HUES48 (cell line): Measurements from ENCODE around the gene PHYH.
"Not testable (repeated sequence)": the region's sequence is repeated elsewhere in the genome, so short reads cannot be mapped to it uniquely, and the experiment has no call there.

Experiments used
- H3K27ac ChIP-seq: one replicate; pipeline ENCODE4 v1.7.0; 2013; ENCODE audit warnings: low read depth, low read length, inconsistent platforms
- H3K27me3 ChIP-seq: 2 replicates; pipeline ENCODE4 v1.6.1; 2013; ENCODE audit warnings: mild to moderate bottlenecking, low read length; ENCODE audit not compliant: control insufficient read depth, insufficient read depth
- H3K36me3 ChIP-seq: 2 replicates; pipeline ENCODE4 v1.6.1; 2013; ENCODE audit warnings: low read length; ENCODE audit not compliant: control insufficient read depth, insufficient read depth
- H3K4me1 ChIP-seq: 2 replicates; pipeline ENCODE4 v1.6.1; 2013; ENCODE audit warnings: mild to moderate bottlenecking, low read length; ENCODE audit not compliant: control insufficient read depth, insufficient read depth
- H3K4me3 ChIP-seq: 2 replicates; pipeline ENCODE4 v1.5.1; 2013; ENCODE audit warnings: mild to moderate bottlenecking, low read depth, low read length
- H3K9ac ChIP-seq: 2 replicates; pipeline ENCODE4 v1.6.1; 2013; ENCODE audit warnings: mild to moderate bottlenecking, low read depth, low read length, moderate library complexity
- H3K9me3 ChIP-seq: 2 replicates; pipeline ENCODE4 v1.6.1; 2013; ENCODE audit warnings: low read length; ENCODE audit not compliant: control insufficient read depth, insufficient read depth

PHYH gene

GRCh38 chr10:13298748-13299436, 972 bp downstream of the PHYH start:
- no peaks in the 10 kb centered on the region for H3K36me3 ChIP-seq
- H3K9me3 ChIP-seq: no peaks in the 10 kb centered on the region
- peak overlapping the region; percentile 70 for H3K4me3 ChIP-seq
- peaks cover 5% of the 10 kb centered on the region; the same call in 1 of the 2 replicates for H3K27me3 ChIP-seq
- no peak overlapping the region for H3K27ac ChIP-seq
- peak overlapping the region; percentile 62; the same call in 1 of the 2 replicates for H3K9ac ChIP-seq
- H3K4me1 ChIP-seq: 0 out of 2 replicates have a peak, but pooled peaks cover 6% of the 10 kb centered on the region

GRCh38 chr10:13296476-13296875, 3.4 kb downstream of the PHYH start:
- Histone ChIP-seq H3K9ac (no peak overlapping the region), H3K27ac (no peak overlapping the region), H3K4me1 (0 out of 2 replicates have a peak, but pooled peaks cover 6% of the 10 kb centered on the region), H3K36me3 (no peaks in the 10 kb centered on the region), H3K9me3 (no peaks in the 10 kb centered on the region), H3K4me3 (no peak overlapping the region), H3K27me3 (peaks cover 5% of the 10 kb centered on the region; the same call in 1 of the 2 replicates)

GRCh38 chr10:13294784-13295183, 5.1 kb downstream of the PHYH start:
- no peaks in the 10 kb centered on the region for H3K36me3 ChIP-seq
- peaks cover 5% of the 10 kb centered on the region; the same call in 1 of the 2 replicates for H3K27me3 ChIP-seq
- H3K4me3 ChIP-seq: no peak overlapping the region
- no peaks in the 10 kb centered on the region for H3K9me3 ChIP-seq
- no peak overlapping the region for H3K9ac ChIP-seq
- H3K27ac ChIP-seq: no peak overlapping the region
- 0 out of 2 replicates have a peak, but pooled peaks cover 6% of the 10 kb centered on the region for H3K4me1 ChIP-seq

- H3K27me3 ChIP-seq: no peaks in the 10 kb centered on the region
- no peaks in the 10 kb centered on the region for H3K4me1 ChIP-seq
- no peak overlapping the region for H3K27ac ChIP-seq
Measured at GRCh38 chr10:13291821-13292773, 7.8 kb downstream of the PHYH start.

GRCh38 chr10:13291061-13291460, 8.8 kb downstream of the PHYH start:
- Histone ChIP-seq H3K9ac (no peak overlapping the region), H3K4me1 (no peaks in the 10 kb centered on the region), H3K27ac (no peak overlapping the region), H3K4me3 (no peak overlapping the region), H3K36me3 (no peaks in the 10 kb centered on the region), H3K27me3 (no peaks in the 10 kb centered on the region), H3K9me3 (no peaks in the 10 kb centered on the region)

More at GRCh38 chr10:13291821-13292773, 7.8 kb downstream of the PHYH start:
- Histone ChIP-seq H3K9me3 (no peaks in the 10 kb centered on the region), H3K9ac (no peak overlapping the region), H3K36me3 (no peaks in the 10 kb centered on the region), H3K4me3 (no peak overlapping the region)

- H3K36me3 ChIP-seq: no peaks in the 10 kb centered on the region; the same call in 1 of the 2 replicates
- no peaks in the 10 kb centered on the region for H3K27me3 ChIP-seq
- no peak overlapping the region for H3K27ac ChIP-seq
- no peak overlapping the region for H3K9ac ChIP-seq
- no peaks in the 10 kb centered on the region for H3K9me3 ChIP-seq
- no peak overlapping the region for H3K4me3 ChIP-seq
- H3K4me1 ChIP-seq: no peaks in the 10 kb centered on the region
Measured at GRCh38 chr10:13284050-13284449, 15.8 kb downstream of the PHYH start.

- not testable (repeated sequence) for H3K36me3 ChIP-seq, H3K27me3 ChIP-seq, H3K9me3 ChIP-seq, H3K9ac ChIP-seq, H3K4me3 ChIP-seq, H3K27ac ChIP-seq, H3K4me1 ChIP-seq
Measured at GRCh38 chr10:13282348-13282747, 17.5 kb downstream of the PHYH start.

- no peaks in the 10 kb centered on the region for H3K9me3 ChIP-seq
- no peak overlapping the region for H3K4me3 ChIP-seq
- H3K27ac ChIP-seq: no peak overlapping the region
- H3K27me3 ChIP-seq: no peaks in the 10 kb centered on the region
- peaks cover 5% of the 10 kb centered on the region for H3K4me1 ChIP-seq
- H3K9ac ChIP-seq: no peak overlapping the region
- H3K36me3 ChIP-seq: no peaks in the 10 kb centered on the region; the same call in 1 of the 2 replicates
Measured at GRCh38 chr10:13276749-13277365, 23.0 kb downstream of the PHYH start.

- not testable (repeated sequence) for H3K36me3 ChIP-seq, H3K9me3 ChIP-seq, H3K4me3 ChIP-seq, H3K9ac ChIP-seq, H3K27ac ChIP-seq, H3K27me3 ChIP-seq
- H3K4me1 ChIP-seq: peaks cover 13% of the 10 kb centered on the region
Measured at GRCh38 chr10:13276146-13276545, 23.7 kb downstream of the PHYH start.

GRCh38 chr10:13272164-13272571, 27.7 kb downstream of the PHYH start:
- H3K4me3 ChIP-seq: no peak overlapping the region
- no peak overlapping the region for H3K27ac ChIP-seq
- H3K9ac ChIP-seq: no peak overlapping the region
- H3K4me1 ChIP-seq: peaks cover 13% of the 10 kb centered on the region
- H3K9me3 ChIP-seq: no peaks in the 10 kb centered on the region
- no peaks in the 10 kb centered on the region for H3K27me3 ChIP-seq
- H3K36me3 ChIP-seq: no peaks in the 10 kb centered on the region
